GM12873 (cell line): ENCODE measurements around the gene TTC21A.

Source experiments
- TF ChIP-seq, protein P1 (sequence below): IDR thresholded peaks from 2 replicates; pipeline ENCODE4 v1.5.1; 2012; ENCODE audit warnings: low read depth, mild to moderate bottlenecking, moderate library complexity, low read length, control low read depth; ENCODE audit not compliant: insufficient read depth; ENCODE audit errors: missing control alignments

TTC21A gene

DNA sequence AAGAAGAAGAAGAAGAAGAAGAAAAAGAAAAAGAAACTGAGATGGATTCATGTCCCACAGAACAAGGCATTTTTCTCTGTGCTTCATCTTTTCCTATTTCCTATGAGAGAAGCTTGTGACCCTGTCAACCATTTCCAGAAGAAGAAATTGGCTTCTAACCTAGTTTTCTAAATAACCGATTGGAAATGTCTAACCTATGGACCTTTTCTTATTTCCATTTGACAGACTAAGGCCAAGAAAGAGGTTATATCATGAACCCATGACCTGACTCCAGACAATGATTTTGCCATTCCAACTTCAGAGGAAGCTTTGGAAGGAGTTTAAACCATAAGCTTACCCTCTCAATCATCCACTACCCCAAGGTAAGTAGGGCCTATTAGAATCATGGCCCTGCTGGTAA is 62.2 kb downstream of the TTC21A start:
- TF ChIP-seq, protein P1, sequence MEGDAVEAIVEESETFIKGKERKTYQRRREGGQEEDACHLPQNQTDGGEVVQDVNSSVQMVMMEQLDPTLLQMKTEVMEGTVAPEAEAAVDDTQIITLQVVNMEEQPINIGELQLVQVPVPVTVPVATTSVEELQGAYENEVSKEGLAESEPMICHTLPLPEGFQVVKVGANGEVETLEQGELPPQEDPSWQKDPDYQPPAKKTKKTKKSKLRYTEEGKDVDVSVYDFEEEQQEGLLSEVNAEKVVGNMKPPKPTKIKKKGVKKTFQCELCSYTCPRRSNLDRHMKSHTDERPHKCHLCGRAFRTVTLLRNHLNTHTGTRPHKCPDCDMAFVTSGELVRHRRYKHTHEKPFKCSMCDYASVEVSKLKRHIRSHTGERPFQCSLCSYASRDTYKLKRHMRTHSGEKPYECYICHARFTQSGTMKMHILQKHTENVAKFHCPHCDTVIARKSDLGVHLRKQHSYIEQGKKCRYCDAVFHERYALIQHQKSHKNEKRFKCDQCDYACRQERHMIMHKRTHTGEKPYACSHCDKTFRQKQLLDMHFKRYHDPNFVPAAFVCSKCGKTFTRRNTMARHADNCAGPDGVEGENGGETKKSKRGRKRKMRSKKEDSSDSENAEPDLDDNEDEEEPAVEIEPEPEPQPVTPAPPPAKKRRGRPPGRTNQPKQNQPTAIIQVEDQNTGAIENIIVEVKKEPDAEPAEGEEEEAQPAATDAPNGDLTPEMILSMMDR, result no peak

DNA sequence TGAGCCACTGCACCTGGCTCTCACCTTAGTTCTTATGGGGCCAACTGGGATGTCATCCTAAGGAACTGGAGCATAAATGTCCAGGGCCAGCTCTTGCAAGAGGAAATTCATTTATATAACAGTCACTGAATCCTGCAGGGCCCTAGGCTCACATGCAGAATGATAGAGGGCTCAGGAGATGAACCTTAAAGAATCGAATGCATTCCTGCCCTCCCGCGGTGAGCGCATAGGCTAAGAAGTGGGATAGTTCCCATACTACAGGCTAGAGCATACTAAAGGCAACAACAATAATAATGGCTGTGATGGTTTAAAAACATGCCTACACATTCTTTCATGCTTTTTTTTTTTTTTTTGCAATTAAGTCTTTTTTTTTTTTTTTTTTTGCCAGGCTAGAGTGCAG is 63.0 kb downstream of the TTC21A start:
- TF ChIP-seq, protein P1, result no peak

DNA sequence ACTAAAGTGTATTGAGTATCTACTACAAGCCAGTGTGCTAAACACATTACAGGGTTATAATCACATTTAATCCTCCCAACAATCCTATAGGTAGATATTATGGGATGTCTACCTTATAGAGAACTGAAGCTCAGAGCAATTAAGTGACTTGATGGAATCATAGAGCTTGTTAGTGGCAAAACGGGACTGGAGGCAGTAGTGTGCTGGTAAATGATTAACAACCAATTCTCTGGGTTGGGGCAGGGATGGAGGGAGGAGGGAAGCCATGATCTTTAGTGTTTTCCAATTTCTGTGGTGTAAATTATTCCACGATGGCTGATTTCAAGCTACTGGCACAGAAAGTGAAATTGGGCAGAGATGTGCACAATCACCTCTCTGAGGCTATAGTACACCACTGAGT is 64.4 kb downstream of the TTC21A start:
- TF ChIP-seq, protein P1, result no peak

DNA sequence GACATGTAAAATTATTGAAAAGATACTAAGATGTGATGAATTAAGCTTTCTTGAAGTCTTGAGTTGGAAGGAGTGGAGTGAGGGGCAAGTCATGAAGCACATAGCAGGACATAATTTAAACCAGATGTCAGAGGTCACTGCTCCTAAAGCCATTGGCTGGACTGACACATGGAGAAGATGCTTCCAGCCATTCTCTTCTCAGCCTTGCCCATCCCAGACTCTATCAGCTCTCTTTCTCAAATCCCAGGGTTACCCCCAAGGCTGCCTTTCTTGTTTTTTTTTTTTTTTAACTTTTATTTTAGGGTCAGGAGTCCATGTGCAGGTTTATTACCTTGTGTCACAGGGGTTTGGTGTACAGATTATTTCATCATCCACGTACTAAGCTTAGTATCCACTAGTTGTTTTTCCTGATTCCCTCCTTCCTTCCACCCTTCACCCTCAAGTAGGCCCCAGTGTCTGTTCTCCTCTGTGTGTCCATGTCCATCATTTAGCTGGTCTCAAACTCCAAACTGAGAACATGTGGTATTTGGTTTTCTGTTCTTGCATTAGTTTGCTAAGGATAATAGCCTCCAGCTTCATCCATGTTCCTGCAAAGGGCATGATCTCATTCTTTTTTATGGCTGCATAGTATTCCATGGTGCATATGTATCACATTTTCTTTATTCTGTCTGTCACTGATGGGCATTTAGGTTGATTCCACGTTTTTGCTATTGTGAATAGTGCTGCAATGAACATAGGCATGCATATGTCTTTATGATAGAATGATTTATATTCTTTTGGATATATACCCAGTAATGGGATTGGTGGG is 66.0 kb downstream of the TTC21A start:
- TF ChIP-seq, protein P1, result no peak

DNA sequence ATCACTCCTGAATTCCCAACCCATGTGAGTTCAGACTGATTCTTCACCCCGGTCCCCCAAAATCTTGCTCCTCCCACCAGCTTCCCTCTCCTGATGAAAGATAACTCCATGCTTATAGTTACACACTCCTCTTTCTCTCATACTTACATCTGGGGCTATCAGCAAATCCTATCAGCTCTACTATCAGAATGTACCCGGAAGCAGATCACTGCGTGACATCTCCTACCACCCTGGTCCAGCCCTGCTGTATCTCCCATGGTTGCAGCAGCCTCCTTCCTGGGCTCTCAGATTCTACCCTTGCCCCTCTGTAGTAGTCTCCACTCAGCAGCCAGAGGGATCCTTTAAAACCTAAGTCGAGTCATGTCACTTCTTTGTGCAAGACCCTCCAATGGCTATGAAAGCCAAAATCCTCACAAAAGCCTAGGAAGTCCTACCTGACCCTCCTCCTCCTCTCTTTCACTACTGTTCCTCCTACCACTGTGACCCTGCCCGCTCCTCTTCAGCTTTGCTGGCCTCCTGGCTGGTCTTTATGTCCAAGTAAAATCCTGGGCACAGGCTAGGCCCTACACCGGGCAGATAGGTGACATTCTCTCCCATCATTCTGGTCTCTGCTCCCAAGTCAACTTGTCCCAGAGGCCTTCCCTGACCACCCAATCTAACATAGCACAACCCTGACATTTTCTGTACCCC is 68.7 kb downstream of the TTC21A start:
- TF ChIP-seq, protein P1, result no peak

DNA sequence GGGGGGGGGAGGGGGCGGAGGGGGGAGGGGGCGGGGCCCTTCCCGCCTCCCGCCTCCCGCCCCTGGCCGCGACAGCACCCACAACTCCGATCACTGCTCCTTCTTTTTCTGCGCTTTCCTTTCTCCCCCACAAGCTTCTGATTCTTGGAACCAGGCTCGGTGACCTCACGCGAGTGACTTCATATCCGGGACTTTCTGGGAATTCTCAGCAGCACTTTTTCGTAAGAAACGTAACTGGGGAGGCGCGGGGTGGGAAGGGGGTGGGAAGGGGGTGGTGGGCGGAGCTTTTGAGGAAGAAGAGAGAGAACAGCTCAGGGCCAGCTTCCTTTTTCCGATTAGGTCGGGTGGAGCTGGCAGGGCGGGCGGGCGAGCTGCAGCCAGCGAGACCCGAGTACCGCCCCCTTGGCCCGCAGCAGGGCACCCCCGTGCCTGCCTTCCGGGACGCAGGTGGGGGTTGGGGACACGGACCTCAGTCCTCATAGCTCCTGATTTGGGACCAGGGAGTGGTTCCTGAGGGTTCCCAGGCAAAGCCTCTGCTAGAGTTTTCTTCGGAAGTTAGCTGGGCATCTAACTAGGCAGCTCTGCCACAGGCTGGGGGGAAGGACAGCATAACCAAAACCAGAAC is 70.3 kb downstream of the TTC21A start:
- TF ChIP-seq, protein P1, result no peak

DNA sequence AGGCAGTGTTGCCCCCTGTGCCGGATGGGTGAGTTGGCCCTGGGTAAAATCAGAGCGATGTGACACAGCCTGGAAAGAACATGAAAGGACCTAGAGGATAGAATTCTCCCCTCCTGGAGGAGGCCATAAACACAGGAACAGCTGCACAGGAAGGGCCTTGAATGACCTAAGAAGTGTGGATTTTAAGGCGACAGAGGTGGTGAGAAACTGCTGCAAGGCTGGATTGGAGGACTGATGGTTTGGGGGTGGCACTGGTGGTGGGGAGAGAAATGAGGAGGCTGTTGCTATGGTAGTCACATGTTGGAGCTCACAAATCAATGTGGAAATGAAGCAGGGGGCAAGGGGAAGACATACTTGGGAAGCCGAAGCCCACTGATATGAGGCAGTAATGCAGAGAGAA is 71.1 kb downstream of the TTC21A start:
- TF ChIP-seq, protein P1, result no peak
